ENCODE results near the gene TBC1D24.

The TBC1D24 gene

GRCh38 chr16:2499454-2499853 is 24.5 kb downstream of the TBC1D24 start:
- DNase-seq (ENCODE audit: low spot score) = no peak

GRCh38 chr16:2499890-2500429 is 25.0 kb downstream of the TBC1D24 start:
- DNase-seq (ENCODE audit: low spot score) = no peak

DNA sequence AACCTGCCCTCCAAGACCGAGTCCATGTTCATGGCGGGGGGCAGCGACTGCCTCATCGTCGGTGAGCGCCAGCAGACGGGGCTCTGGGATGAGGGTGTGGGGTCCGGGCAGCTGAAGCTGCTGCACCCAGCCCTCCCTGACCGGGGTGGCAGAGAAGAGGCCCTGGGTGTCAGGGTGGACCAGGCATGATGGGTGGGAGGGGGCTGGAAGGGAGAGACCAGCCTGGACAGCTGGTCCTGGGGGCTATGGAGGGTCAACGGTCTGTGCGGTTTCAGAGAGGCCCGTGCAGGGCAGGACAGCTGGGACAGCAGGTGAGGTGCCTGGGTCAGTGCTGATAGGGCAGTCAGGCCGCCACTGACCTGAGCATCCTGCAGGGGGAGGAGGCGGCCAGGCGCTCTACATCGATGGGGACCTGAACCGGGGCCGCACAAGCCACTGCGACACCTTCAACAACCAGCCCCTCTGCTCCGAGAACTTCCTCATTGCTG is 25.5 kb downstream of the TBC1D24 start:
- DNase-seq (ENCODE audit: low spot score) = no peak

DNA sequence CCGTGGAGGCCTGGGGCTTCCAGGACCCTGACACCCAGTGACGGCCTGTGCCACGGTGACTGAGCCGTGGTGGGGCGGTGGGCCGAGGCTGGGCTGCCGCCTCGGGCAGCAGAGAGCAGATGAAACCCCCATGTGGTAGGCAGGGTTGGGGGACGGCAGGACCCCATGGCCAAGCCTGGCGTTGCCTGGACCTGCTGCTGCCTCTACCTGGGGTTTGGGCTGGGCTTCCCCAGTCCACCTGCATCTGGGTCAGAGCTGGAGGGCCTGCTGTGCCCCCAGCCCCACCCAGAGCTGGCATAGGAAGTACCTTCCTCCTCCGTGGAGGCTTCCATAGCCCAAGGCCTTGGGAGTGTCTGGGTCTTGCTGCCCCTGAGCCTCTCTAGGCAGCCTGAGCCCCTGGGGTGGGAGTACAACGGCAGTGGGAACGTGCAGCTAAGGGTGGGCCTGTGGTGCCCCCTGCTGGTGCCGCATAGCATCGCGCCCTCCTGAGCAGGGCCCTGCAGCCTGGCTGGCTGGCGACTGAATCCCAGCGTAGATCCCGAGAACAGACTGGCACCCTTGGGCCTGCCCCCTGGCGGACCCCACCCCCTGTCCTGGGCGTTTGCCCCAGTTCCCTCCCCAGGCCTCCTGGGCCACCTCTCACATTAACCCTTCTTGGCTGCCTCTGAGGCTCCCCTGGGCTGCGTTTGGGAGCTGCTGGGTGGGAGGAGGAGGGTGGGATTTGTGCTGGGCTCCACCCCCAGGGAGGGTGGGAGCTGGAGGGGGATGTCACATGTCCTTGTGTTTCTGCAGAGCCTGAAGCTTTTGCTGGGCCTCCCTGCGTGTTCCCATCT is 26.2 kb downstream of the TBC1D24 start:
- peak; percentile 95 for DNase-seq (ENCODE audit: low spot score)

- DNase-seq (ENCODE audit: low spot score) = no peak
Measured at GRCh38 chr16:2501946-2502895, 27.3 kb downstream of the TBC1D24 start.

DNA sequence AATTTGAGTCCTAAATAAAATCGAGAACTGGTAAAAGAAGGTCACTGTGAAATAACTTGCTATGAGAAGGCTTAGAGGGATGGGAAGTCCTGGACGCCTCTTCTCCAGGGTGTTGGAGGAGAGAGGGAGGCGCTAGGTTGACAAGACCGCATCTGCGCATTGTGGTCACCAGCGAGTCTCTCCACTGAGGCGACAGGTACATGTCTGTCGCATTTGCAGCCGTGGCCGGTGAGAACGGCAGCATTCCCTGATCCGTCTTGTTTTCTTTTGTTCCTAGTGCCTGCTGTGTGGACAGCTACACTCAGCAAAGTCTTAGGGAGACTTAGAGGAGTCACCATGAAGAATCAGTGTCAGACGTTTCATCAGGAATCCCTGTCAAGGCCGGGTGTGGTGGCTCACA is 30.8 kb downstream of the TBC1D24 start:
- no peak for DNase-seq (ENCODE audit: low spot score)

GRCh38 chr16:2507052-2507659 is 32.2 kb downstream of the TBC1D24 start:
- no peak for DNase-seq (ENCODE audit: low spot score)

- no peak for DNase-seq (ENCODE audit: low spot score)
Measured at GRCh38 chr16:2507665-2508064, 32.7 kb downstream of the TBC1D24 start.

DNA sequence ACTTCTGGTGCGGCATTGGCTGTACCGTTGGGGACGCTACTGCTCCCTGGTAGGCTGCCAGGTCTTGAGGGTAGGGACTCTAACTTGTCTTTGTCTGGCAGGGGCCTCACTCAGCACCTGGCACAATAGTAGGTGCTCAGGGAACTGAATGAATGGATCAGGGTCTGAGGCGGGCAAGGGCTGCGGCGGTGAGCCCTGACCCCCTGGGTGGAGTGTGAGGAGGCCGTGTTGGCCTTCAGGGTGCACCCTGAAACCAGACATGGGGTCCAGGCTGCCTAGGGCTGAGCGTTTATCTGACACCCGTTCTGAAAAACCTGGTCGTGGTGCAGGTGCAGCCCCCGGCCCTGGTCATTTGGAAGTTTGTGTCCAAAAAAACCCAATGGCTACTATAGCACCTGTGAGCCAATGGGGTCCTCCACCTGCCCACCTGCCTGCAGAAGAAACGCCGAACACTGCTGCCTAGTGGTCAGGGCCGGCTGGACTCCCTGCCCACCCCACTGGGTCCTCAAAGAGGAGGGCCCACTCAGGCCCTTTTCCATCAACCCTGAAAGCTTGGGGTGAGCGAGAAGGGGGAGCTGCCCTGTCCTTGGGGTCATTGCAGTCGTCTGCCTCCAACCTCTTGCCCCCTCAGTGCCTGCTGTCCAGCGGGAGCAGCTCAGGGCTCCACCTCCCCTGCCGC is 33.9 kb downstream of the TBC1D24 start:
- DNase-seq (ENCODE audit: low spot score) = no peak

- no peak for DNase-seq (ENCODE audit: low spot score)
Measured at GRCh38 chr16:2511128-2511800, 36.3 kb downstream of the TBC1D24 start.

DNA sequence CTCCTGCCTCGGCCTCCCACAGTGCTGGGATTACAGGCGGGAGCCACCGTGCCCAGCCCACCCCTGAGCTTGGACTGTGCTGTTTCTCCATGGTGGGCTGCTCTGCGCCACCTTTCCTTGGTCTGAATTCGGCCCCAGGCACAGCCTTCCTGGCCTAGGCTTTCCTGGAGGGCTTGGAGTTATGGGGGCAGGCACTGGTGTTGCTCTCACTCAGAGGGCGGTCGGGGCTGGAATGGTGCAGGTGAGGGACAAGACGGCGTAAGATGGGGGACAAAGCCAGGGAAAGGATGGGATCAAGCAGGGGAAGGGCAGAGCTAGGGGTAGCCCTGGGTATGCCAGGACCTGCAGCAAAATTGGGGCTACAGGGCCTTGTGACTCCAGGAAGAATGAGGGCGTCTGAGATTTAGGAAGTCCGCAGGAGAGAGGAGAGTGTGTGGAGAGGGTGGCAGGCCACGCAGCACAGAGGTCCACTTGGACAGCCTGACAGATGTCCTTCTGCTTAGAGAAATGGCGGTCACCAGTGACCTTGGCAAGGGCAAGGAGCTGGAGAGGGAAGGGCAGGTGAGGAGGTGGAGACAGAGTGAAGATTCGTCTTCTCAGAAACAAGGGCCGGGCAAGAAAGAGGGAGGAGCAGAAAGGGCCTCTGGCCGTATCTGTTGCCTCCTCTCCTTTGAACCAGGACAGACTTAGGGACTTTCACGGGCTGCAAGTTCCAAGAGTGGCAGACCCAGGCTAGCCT is 37.2 kb downstream of the TBC1D24 start:
- DNase-seq (ENCODE audit: low spot score) = no peak

- no peak for DNase-seq (ENCODE audit: low spot score)
Measured at GRCh38 chr16:2512735-2513404, 37.9 kb downstream of the TBC1D24 start.

DNA sequence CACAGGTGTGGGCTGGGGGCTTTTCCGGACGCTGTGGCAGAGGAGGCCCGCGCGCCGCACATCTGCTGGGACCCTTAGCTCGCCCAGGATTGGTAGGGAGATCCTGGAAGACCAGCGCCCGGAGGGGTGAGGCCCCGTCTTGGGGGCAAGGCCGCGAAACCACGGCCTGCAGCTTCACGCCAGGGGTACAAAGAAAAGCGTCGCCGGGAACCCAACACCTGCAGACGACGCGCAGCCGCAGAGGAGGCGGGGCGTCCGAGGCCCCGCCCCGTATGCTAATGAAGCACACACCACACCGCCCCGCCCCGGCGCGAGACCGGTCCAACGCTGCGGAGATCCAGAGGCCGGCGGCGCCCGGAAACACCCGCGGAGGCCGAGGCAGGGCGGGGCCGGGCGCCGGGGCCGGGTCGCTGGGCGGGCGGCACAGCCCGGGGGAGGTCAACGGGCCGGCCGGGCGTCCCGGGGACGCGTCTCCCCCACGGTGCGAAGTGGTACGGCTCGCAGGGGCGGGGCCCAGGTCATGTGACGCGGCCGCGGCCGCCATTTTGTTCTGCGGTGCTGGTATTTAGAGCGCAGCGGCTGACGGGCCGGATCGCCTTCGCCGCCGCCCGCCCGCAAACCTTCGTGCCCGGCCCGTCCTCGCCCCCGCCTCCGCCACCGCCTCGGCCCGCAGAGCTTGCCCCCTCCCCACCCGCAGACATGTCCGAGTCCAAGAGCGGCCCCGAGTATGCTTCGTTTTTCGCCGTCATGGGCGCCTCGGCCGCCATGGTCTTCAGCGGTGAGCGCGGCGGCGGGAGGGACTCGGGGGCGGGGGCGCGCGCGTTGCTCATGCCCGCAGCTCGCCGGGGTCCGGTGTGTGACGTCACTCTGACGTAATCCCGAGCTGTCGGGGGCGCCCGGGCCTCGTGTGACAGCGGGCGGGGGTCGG is 38.7 kb downstream of the TBC1D24 start, which contains the start of gene ATP6V0C:
ATP6V0C (plus strand) TSS at position 548 of the 928 bp plus-strand sequence; CDS start at position 700, 152 bp downstream.
- DNase-seq (ENCODE audit: low spot score) = peak; percentile 96

DNA sequence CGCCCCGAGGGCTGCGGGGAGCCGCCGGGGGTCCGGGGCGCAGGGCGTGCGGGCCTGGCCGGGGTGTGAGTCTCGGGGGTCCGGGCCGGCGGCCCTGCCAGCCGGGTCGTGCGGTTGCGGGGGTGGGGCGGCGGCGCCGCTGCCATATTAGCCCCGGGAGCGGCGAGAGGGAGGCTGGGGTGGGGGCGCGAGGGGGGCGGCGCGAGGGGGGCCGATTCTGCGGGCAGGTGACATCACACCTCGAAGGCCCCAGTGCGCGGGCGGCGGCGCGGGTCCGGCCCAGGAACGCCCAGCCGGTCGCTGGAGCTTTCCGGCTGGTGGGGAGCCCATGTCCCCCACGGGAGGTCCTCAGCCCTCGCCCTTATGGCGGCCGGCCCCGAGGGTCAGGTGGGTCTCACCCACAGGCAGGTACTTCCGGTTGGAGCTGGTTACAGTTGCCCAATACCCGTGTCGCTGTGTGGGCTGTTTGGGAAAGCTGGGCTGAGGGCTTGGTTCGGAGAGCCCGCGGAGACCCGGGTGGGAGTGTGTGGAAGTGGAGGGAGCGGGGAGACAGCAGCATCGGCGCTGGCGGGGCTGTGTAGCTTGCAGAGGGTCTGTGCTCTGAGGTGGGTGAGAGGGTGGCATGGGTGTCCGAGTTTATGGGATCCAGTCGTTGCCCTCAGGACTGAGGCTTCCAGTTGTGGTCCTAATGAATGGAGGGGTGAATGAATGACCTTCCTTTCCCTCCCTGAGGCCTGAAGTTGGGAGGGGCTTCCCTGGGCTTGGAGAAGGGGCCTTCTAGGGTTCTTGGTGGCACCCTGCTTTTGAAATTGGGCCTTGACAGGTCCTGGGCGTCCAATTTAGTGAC is 39.6 kb downstream of the TBC1D24 start:
- DNase-seq (ENCODE audit: low spot score) = no peak

- no peak for DNase-seq (ENCODE audit: low spot score)
Measured at GRCh38 chr16:2515180-2515851, 40.4 kb downstream of the TBC1D24 start.

DNA sequence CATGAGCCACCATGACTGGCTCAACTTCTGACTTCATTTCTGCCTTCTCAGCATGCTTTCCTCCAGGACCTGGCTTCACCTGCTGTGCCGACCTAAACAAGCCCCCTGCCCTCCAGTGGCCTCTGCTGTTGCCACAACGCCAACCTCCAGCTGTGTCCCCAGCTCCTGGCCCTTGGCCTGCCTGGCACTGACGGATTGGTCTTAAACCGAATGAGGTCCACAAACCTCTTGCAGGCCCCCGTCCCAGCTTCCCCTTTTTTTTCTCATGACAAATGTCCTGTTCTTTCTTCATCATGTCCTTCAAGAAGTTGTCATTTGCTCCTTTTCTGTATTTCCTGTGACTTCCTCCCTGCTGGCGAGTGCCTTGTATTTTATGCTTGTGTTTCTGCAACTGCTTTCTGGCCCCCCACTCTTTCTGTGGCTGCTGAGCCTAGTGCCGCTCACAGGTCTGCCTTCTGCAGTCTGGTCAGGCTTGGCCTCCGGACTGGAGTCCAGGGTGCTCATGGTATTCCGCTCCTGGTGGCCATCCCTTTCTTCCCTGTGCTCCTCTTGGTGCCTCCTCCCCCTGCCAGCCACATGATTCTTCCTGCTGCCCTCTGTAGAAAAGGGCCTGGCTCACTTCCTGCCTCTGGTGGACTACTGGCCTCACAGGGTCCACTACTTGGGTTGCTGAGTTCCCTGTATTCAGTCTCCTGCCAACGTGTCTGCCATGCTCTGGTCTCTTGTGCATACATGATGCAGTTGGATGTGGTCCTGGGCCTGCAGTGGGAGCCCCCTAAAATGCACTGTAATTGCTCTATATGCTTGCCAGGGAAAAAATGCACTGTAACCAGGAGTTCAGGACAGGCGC is 41.7 kb downstream of the TBC1D24 start:
- no peak for DNase-seq (ENCODE audit: low spot score)

Data from ecto neural progenitor cell (in vitro differentiated cells).